Natural killer cell (primary cell): ENCODE results near the gene SEPTIN8. TPM values are rescaled to one million over a fixed set of nuclear protein-coding genes. Genes with fewer than 3 reads are reported as not detected.

ENCODE experiments used
- ATAC-seq, 3 donors: fragments of 150-1000 bp in 2 of 3; fragments of 200-7000 bp in 1 of 3; cut with Tn5 transposase; 1 replicate in 1 of 3; 2 replicates in 2 of 3; pipeline ENCODE4 v1.10.0; 2021; ENCODE audit warnings: mild to moderate bottlenecking in 2 of 3, moderate library complexity in 2 of 3
- DNase-seq, 2 donors: peaks; one replicate each; pipeline versions ENCODE4 v3.0.0 to v3.0.0-alpha.2; 2013 to 2021; ENCODE audit warnings: mixed read lengths in 1 of 2
- H3K27ac ChIP-seq: one replicate; pipeline ENCODE4 v1.5.1; 2013; ENCODE audit warnings: mild to moderate bottlenecking, low read length
- H3K27me3 ChIP-seq: one replicate; pipeline ENCODE4 v1.6.1; 2013; ENCODE audit warnings: low read length; ENCODE audit not compliant: control insufficient read depth, insufficient read depth
- H3K36me3 ChIP-seq: one replicate; pipeline ENCODE4 v1.6.1; 2013; ENCODE audit warnings: low read length; ENCODE audit not compliant: control insufficient read depth, insufficient read depth
- H3K4me1 ChIP-seq: one replicate; pipeline ENCODE4 v1.6.1; 2013; ENCODE audit warnings: low read length; ENCODE audit not compliant: control insufficient read depth, insufficient read depth
- H3K4me3 ChIP-seq: one replicate; pipeline ENCODE4 v1.5.1; 2013; ENCODE audit warnings: low read length
- H3K9me3 ChIP-seq: one replicate; pipeline ENCODE4 v1.6.1; 2013; ENCODE audit warnings: low read length; ENCODE audit not compliant: control insufficient read depth, insufficient read depth
- H3K27ac Mint-ChIP-seq, 2 donors: one replicate each; pipeline ENCODE4 v1.8.0; 2022; ENCODE audit warnings: mild to moderate bottlenecking in 2 of 2, mixed read lengths in 2 of 2, moderate library complexity in 1 of 2
- H3K27me3 Mint-ChIP-seq, 2 donors: one replicate each; pipeline ENCODE4 v1.8.0; 2022; ENCODE audit warnings: low read depth in 2 of 2, mixed read lengths in 2 of 2
- H3K36me3 Mint-ChIP-seq: one replicate; pipeline ENCODE4 v1.8.0; 2022; ENCODE audit warnings: mixed read lengths
- H3K4me1 Mint-ChIP-seq, 2 donors: one replicate each; pipeline ENCODE4 v1.8.0; 2022; ENCODE audit warnings: mixed read lengths in 2 of 2
- H3K4me3 Mint-ChIP-seq: one replicate; pipeline ENCODE4 v1.8.0; 2022; ENCODE audit warnings: mild to moderate bottlenecking, moderate library complexity, mixed read lengths
- H3K9me3 Mint-ChIP-seq, 2 donors: one replicate each; pipeline ENCODE4 v1.8.0; 2022; ENCODE audit warnings: mixed read lengths in 2 of 2
- CTCF ChIP-seq: fragments of 200-600 bp; IDR thresholded peaks from one replicate; pipeline ENCODE4 v1.8.0; 2022; ENCODE audit warnings: antibody characterized with exemption
- WGBS: methylation state at CpG from one replicate; pipeline ENCODE4 v1.1.7; 2013; ENCODE audit warnings: missing lambda C conversion rate; ENCODE audit not compliant: insufficient coverage; 5-methylcytosine and 5-hydroxymethylcytosine counted together
- intact Hi-C: fragments of 100-400 bp; cut with micrococcal nuclease; formaldehyde crosslinking; loops from one replicate; pipeline ENCODE4 v1.14.2; 2022
- total RNA-seq, 4 donors: library from RNA; stranded (reverse); fragments of 120-200 nt in 1 of 4; gene quantifications; one replicate each; pipeline versions ENCODE4 v1.2.3 to v1.2.4, GENCODE V29; 2013 to 2022

Gene SEPTIN8
- total RNA-seq, 3 donors from 2014 or later (not counting 1 experiment from before 2014, with no cell fraction given): 5.2 to 17.0 (median 9.4) TPM

GRCh38 chr5:132763181-132764036 lies 13.6 kb downstream of the SEPTIN8 start:
- Histone ChIP-seq H3K4me1 (no peaks in the 10 kb centered on the region), H3K4me3 (no peak overlapping the region), H3K27ac (no peak overlapping the region), H3K9me3 (no peaks in the 10 kb centered on the region), H3K27me3 (no peaks in the 10 kb centered on the region), H3K36me3 (no peaks in the 10 kb centered on the region)
- Mint-ChIP-seq H3K36me3 (no peaks in the 10 kb centered on the region), H3K9me3 (no peaks in the 10 kb centered on the region), H3K4me1 (no peaks in the 10 kb centered on the region), H3K27ac (no peak overlapping the region), H3K27me3 (no peaks in the 10 kb centered on the region), H3K4me3 (no peak overlapping the region)
- 94% methylated on average over 17 of the region's 17 CpGs for WGBS
- no peak for DNase-seq
- ATAC-seq: no peak
- intact Hi-C loops: no loop called here
- TF ChIP-seq CTCF: no peak

GRCh38 chr5:132762246-132763000 lies 14.6 kb downstream of the SEPTIN8 start:
- H3K27me3 Mint-ChIP-seq: no peaks in the 10 kb centered on the region
- WGBS: 97% methylated on average over 11 of the region's 11 CpGs
- no peak for TF ChIP-seq CTCF
- no peak overlapping the region for H3K27ac ChIP-seq
- DNase-seq (no peak), ATAC-seq (no peak)
- H3K4me3 Mint-ChIP-seq: no peak overlapping the region
- no peak overlapping the region for H3K4me3 ChIP-seq
- H3K27me3 ChIP-seq: no peaks in the 10 kb centered on the region
- intact Hi-C loops: no loop called here
- H3K4me1 ChIP-seq: no peaks in the 10 kb centered on the region
- no peaks in the 10 kb centered on the region for H3K9me3 Mint-ChIP-seq
- no peaks in the 10 kb centered on the region for H3K9me3 ChIP-seq
- no peak overlapping the region for H3K27ac Mint-ChIP-seq
- no peaks in the 10 kb centered on the region for H3K36me3 Mint-ChIP-seq
- H3K4me1 Mint-ChIP-seq: no peaks in the 10 kb centered on the region
- no peaks in the 10 kb centered on the region for H3K36me3 ChIP-seq

- Histone ChIP-seq H3K27me3 (no peaks in the 10 kb centered on the region), H3K9me3 (no peaks in the 10 kb centered on the region), H3K4me3 (no peak overlapping the region), H3K4me1 (no peaks in the 10 kb centered on the region), H3K36me3 (no peaks in the 10 kb centered on the region), H3K27ac (no peak overlapping the region)
- DNase-seq (no peak), ATAC-seq (no peak)
- Mint-ChIP-seq H3K4me3 (no peak overlapping the region), H3K9me3 (no peaks in the 10 kb centered on the region), H3K27ac (no peak overlapping the region), H3K27me3 (no peaks in the 10 kb centered on the region), H3K36me3 (no peaks in the 10 kb centered on the region), H3K4me1 (no peaks in the 10 kb centered on the region)
- intact Hi-C loops: no loop called here
- TF ChIP-seq CTCF: no peak
- 92% methylated on average over 22 of the region's 22 CpGs for WGBS
Observed at GRCh38 chr5:132761321-132762240, 15.5 kb downstream of the SEPTIN8 start.
